Stimulated activated CD8-positive, alpha-beta memory T cell treated with anti-CD3 and anti-CD28 coated beads, Interleukin-7, amount 100 ng/mL, for 1 hour (primary cell): ENCODE results near the gene PTPRG.

ENCODE experiments used
- DNase-seq, 2 donors: peaks; one replicate each; pipeline ENCODE4 v3.0.0-alpha.2; 2020; ENCODE audit warnings: low read depth in 2 of 2

Gene PTPRG

DNA sequence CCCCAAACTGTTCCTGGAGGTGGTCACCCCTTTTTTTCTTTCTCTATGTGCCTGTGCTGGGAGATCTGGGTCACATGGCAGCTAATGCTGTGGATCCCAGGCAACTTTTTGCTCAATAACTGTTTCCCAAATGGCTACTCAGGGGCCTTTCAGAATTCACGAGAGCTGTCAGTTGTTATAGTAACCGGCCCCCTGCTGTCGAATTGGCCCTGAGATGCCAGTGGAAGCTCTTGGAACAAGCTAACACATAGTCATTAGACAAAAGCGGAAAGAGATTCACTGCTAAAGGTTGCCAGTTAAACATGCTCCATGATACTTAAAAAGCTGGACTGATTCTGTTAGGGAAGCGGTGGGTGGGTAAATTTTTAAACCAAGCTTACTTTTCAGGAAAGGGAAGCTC lies 667.8 kb downstream of the PTPRG start:
- DNase-seq, result no peak

DNA sequence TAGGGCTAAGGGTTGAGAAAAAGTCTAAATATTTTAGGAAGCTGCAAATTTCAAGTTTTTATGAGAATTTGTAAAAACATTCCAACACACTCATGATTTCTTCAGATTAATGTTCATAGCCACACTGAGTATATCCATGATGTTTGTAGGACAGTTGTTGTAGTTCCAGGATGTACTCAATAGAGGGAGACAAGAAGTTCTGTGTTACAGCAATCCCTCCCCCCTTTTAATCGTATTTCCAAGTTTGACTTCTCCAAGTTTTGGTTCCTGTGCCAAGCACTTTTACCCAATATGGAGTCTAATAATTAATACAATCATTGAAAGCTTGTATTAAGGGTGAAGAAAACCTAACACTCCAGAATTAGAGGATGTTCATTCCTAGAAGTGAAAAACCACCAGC lies 668.5 kb downstream of the PTPRG start:
- DNase-seq, result no peak

DNA sequence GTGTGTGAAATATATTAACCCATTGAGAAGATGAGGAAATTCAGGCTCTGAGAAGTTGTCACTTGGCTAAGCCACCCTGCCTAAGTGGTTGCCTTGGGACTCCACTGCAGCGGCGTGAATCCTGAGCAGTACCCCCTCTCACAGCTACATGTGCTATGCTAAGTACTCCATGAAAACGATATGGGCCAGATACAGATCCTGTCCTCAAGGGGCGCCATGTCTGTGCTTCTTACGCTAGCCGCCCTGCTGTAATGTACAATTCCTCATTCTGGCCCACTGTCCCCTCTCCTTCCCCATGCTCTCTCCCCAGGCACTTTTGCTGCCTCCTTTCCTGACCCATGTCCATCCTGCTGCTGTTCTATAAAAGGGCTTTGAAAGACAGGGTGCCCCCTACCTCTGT lies 671.7 kb downstream of the PTPRG start:
- DNase-seq, result no peak

- no peak for DNase-seq
Observed at GRCh38 chr3:62236016-62236415, 674.6 kb downstream of the PTPRG start.

- DNase-seq, result no peak
Observed at GRCh38 chr3:62237286-62237948, 676.0 kb downstream of the PTPRG start.

GRCh38 chr3:62238003-62238402 lies 676.6 kb downstream of the PTPRG start:
- no peak for DNase-seq

- DNase-seq, result no peak
Observed at GRCh38 chr3:62238431-62238830, 677.1 kb downstream of the PTPRG start.

DNA sequence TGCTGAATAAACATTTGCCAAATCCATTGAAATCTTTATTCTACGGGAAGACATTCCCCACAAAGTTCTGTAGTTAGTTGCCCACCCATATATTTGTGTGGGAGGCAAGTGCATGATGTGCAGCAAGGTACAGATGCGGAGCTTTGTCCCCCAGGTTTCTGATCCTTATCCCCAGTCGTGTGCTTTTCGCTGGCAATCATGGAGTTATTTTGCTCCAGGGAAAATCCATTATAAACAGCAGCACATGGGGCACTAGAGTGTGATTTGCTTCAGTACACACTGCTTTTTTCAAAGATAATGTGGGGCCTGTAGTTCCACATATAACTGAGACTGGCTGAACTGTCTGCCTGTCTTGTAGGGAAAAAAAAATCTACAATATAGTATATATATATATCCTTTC lies 679.9 kb downstream of the PTPRG start:
- no peak for DNase-seq

DNA sequence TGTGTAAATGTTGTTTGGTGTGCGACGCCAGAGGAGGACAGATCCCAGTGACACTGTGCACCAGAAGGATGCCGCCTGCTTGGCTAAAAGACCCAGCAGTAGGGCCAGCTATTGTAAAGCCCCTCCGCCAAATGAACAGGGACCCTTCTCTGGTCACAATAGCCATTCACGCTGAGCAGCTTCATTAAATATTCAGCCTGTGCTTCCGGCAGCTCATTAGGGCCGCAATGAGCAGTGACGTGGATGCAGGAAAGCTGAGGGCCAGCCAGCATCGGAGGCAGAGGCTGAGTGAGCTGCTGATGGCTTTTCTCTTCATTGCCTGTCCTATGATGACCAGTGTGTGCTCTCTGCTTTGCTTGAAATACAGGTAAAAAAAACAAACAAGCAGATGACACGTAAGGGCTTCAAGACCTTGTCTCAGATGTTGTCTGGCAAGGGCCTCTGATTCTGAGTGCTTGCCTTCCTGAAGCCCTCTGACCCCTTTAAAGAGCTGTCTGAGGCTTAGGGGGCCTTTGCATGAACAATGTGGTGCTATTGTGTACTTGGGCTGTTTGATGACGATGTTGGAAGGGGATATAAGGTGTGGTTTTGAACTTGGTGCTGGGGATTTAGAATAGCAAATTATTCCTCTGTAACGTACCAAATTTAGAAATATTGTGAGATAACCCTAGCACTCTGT lies 681.6 kb downstream of the PTPRG start:
- DNase-seq, result no peak

DNA sequence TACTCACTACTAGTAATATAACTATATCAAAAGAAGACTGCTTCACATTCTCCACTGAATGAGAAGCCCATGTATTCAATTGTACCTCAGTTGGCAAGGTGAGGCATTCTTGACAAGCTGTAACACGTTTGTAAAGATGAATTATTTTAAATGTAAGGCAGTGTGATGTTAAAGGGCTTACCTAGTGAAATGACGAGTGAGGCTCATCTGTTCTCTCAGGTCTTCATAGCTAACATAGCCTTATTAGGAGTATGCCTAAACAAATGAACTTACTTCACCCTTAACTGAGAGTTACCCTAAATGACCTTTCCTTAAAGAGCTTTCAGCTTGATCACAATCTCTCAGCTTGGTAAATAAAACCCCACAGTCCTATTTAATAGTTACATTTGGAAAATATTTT lies 684.7 kb downstream of the PTPRG start:
- no peak for DNase-seq

DNA sequence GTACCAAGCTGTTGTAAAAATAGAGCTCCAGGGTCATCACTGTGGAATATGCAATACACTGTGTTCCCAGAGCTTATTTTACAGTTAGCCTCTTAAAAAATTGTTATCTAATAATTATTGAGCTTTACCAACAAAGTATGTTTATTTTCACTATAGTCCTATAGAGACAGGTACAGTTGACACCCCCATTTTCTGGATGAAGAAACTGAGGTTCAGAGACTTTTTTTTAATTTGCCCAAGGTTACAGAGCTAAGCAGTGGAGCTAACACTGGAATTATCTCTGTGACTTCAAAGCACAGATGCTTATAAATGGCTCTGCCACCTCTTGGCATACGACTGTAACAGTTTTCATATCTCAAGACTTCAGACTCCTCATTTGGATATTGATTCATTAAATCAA lies 685.6 kb downstream of the PTPRG start:
- DNase-seq, result no peak

DNA sequence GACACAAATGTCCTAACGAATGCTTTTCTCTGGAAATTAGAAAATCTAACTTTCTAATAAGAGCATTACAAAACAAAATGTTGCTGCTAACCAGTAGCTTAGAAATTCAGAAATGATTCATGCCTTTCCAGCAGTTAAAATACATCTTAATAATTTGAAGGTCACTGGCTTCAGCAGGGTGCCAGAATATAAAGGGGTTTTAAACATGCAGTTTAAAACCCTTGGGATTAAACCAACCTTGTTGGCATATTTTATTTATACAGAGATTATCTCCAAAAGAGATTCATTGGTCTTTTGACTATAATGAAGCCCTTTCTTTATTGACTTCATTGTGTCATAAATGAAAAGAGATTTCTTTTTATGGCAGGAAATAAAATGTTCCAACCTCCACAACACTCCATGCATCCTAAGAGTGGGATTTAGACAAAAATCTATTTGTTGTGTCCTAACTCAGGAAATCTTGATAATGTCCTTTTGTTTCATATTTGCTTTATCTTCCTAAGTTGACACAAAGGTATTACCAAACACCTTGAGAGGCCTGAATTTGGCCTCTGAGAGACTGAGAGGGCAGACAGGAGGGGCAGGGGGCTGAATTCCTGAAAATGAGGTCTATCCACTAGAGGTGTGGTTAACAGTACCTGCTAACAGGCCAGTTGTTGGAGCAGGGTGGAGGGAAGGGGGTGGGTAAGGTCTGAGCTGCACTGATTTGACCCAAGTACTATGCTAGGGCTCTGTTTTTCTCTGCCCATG lies 687.5 kb downstream of the PTPRG start:
- no peak for DNase-seq

- no peak for DNase-seq
Observed at GRCh38 chr3:62249484-62249776, 688.1 kb downstream of the PTPRG start.

DNA sequence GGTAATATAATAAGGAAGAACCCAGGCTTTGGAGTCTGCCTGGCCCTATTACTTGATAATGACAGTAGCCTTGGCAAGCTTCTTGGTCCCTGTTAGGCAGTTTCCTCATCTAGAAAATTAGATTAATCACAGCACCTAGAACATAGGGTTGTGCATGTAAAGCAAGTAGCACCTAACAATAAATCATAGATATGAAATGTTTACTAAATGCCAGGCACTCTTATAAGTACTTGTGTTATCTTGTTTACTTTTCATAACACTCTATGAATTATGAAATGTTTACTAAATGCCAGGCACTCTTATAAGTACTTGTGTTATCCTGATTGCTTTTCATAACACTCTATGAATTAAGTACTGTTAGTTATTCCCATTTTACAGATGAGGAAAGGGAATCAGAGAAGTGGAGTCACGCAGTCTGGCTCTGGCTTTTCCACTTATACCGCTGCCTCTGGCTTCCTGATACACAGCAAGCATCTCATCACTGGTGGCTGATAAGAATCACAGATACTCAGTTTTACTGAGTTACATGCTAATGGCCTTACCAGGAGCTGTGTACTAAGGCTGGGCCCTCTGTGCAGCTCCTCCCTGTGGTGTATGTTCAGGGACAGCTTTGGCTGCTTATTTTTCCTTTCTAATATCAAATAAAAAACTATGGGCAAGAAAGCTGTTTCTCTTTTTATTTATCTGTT lies 688.6 kb downstream of the PTPRG start:
- no peak for DNase-seq

DNA sequence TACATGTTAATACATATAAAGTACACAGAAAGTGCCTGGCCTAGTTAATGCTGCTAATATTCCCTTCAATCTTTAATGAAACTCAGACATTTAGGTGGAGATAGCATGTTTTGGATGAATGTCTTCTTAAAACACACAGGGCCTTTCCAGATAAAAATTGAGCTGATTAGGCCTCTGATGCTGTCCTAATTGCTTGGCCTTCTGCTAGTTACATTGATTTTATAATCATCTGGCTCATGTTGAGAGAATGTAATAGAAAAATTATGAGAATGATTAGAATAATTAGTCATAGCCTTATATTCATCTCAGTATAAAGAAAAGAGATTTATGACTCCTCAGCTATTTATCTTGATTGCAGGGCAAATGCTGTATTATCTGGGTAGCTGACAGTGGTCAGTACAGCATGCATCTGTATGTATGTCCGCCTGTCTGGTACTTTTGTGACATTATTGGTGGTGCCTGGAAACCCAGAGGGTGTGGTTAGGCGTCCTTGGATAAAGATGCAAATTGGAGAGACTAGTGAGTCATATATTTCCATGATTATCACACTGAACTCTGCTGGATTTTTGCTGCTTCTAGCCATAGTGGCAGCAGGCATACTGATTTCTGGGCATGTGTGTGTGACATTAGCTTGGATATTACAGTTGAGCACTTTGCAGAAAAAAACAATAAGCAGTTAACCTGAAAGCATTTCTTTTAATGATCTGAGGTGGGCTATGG lies 691.2 kb downstream of the PTPRG start:
- DNase-seq, result no peak

DNA sequence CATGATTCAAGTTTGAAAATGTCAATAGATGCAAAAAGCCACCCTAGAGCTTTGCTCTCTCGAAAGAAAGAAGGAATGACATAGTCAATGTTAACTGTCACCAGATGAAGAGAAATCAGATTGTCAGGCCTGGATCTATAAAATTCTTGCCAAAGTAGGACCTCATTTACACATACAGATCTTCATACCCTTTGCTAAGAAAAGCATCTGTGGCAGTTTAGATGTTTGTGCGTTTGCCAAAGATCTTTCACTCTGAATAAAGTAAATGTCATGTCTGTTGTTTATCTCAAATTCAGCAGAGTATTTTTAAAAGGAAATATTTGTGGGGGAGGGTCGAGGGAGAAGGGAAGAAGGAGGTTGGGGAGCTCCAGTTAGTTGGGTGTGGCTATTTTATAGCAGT lies 692.6 kb downstream of the PTPRG start:
- DNase-seq, result no peak

GRCh38 chr3:62255758-62256157 lies 694.4 kb downstream of the PTPRG start:
- DNase-seq, result no peak

- DNase-seq, result no peak
Observed at GRCh38 chr3:62259924-62260323, 698.6 kb downstream of the PTPRG start.

- no peak for DNase-seq
Observed at GRCh38 chr3:62260655-62261054, 699.3 kb downstream of the PTPRG start.

DNA sequence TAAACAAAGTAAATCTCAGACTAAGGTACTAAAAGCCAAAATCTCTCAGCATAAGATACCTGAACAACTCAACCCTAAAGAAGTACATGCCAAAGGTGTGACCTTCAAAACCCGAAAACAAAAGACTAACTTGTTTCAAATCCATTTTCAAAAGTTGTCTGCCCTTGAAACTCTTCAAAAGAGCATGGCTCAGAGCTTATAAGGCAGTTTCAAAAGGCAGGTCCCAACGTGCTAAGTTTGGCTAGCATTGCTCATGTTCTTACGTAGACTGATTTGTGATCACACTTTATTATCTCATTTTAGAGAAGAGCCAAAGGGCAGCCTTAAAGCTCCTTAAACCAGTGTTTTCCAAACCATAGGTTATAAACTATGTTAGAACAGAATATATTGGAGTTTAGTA lies 699.8 kb downstream of the PTPRG start:
- no peak for DNase-seq

- DNase-seq, result no peak
Observed at GRCh38 chr3:62261736-62262135, 700.4 kb downstream of the PTPRG start.

DNA sequence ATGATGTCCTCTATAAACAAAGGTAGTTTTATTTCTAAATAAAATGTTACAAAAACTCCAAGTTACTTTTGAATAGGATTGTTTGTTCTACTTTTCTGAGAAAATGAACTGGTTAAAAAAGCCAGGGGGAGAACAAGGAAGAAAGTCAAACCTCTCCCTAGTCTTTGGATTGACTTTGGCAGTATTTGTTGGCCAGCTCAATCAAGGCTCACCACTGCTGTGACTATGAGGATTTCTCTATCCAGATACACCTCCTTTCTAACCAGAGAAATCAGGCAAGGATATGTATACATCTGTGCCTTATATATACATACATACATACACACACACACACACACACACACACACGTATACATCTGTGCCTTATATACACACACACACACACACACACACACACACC lies 704.2 kb downstream of the PTPRG start:
- no peak for DNase-seq
